SH-SY5Y (cell line): ENCODE data around the gene CMSS1.

Experiments
- GATA2 ChIP-seq: IDR thresholded peaks from 2 replicates; pipeline ENCODE4 v1.6.1; 2011; ENCODE audit warnings: mild to moderate bottlenecking, low read depth, low read length
- GATA3 ChIP-seq: IDR thresholded peaks from 2 replicates; pipeline ENCODE4 v1.6.1; 2011; ENCODE audit warnings: low read depth, mild to moderate bottlenecking, low read length, moderate library complexity

GRCh38 chr3:100023595-100023994, 205.9 kb downstream of the CMSS1 start:
- TF ChIP-seq GATA2 (no peak), GATA3 (no peak)
